SK-N-SH (cell line): ENCODE results near the gene SH3RF1.

Experiments used
- CHD2 ChIP-seq: fragments of 150-350 bp; IDR thresholded peaks from 2 replicates; pipeline ENCODE4 v1.6.1; 2018; ENCODE audit warnings: low read length; ENCODE audit not compliant: partially characterized antibody
- CTCF ChIP-seq: fragments of 200-600 bp; sonication (generic); IDR thresholded peaks from 2 replicates; pipeline ENCODE4 v1.6.1; 2017; ENCODE audit warnings: antibody characterized with exemption, mild to moderate bottlenecking, moderate library complexity
- ELF1 ChIP-seq: IDR thresholded peaks from 2 replicates; pipeline ENCODE4 v1.4.0; 2012
- EP300 ChIP-seq, 2 experiments: IDR thresholded peaks; 2 replicates each; pipeline versions ENCODE4 v1.4.0 to v1.6.1; 2012; ENCODE audit warnings: borderline replicate concordance in 1 of 2, low read depth in 1 of 2, low read length in 1 of 2
- FOXJ3 ChIP-seq: sonication (generic); formaldehyde crosslinking; IDR thresholded peaks from 2 replicates; pipeline ENCODE4 v1.5.1; 2020; ENCODE audit warnings: mild to moderate bottlenecking, missing genetic modification reagents
- FOXM1 ChIP-seq: IDR thresholded peaks from 2 replicates; pipeline ENCODE4 v1.4.0; 2012; ENCODE audit warnings: low read depth, mild to moderate bottlenecking
- JUND ChIP-seq: IDR thresholded peaks from 2 replicates; pipeline ENCODE4 v1.4.0; 2012
- POLR2AphosphoS5 ChIP-seq: IDR thresholded peaks from 2 replicates; pipeline ENCODE4 v1.6.1; 2012; ENCODE audit warnings: low read depth, low read length
- TAF1 ChIP-seq: IDR thresholded peaks from 2 replicates; pipeline ENCODE4 v1.6.1; 2012; ENCODE audit warnings: low read depth, mild to moderate bottlenecking, low read length, moderate library complexity, borderline replicate concordance
- TEAD4 ChIP-seq: IDR thresholded peaks from 2 replicates; pipeline ENCODE4 v1.4.0; 2012; ENCODE audit warnings: mild to moderate bottlenecking, borderline replicate concordance; ENCODE audit not compliant: insufficient read depth
- TF ChIP-seq, protein P1 (sequence below): IDR thresholded peaks from 2 replicates; pipeline ENCODE4 v1.4.0; 2012; ENCODE audit warnings: low read depth, borderline replicate concordance
- TF ChIP-seq, protein P2 (sequence below): IDR thresholded peaks from 2 replicates; pipeline ENCODE4; 2012

- TF ChIP-seq EP300 (IDR thresholded peaks at IDR 0.05; ENCODE audit: borderline replicate concordance in 1 of 2, low read depth in 1 of 2, low read length in 1 of 2) (no peak), CTCF (no peak), POLR2AphosphoS5 (no peak), JUND (no peak), TAF1 (no peak), TEAD4 (no peak), FOXM1 (no peak), FOXJ3 (CRISPR knock-in tag) (no peak), ELF1 (no peak), CHD2 (no peak)
- TF ChIP-seq, protein P1, sequence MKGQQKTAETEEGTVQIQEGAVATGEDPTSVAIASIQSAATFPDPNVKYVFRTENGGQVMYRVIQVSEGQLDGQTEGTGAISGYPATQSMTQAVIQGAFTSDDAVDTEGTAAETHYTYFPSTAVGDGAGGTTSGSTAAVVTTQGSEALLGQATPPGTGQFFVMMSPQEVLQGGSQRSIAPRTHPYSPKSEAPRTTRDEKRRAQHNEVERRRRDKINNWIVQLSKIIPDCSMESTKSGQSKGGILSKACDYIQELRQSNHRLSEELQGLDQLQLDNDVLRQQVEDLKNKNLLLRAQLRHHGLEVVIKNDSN: no peak
- TF ChIP-seq, protein P2, sequence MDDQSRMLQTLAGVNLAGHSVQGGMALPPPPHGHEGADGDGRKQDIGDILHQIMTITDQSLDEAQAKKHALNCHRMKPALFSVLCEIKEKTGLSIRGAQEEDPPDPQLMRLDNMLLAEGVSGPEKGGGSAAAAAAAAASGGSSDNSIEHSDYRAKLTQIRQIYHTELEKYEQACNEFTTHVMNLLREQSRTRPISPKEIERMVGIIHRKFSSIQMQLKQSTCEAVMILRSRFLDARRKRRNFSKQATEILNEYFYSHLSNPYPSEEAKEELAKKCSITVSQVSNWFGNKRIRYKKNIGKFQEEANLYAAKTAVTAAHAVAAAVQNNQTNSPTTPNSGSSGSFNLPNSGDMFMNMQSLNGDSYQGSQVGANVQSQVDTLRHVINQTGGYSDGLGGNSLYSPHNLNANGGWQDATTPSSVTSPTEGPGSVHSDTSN: no peak
Observed at GRCh38 chr4:169143335-169143734, 127.4 kb downstream of the SH3RF1 start.
